HepG2 (cell line): ENCODE measurements around the gene SLC39A2. TPM values are rescaled to one million over a fixed set of nuclear protein-coding genes. Genes with fewer than 3 reads are reported as not detected.

ENCODE experiments used
- E2F5 ChIP-seq: sonication (generic); formaldehyde crosslinking; conservative IDR thresholded peaks from 2 replicates; pipeline ENCODE4 v1.4.0; 2020; ENCODE audit warnings: missing genetic modification reagents
- KMT2A ChIP-seq: sonication (generic); formaldehyde crosslinking; IDR thresholded peaks from 2 replicates; pipeline ENCODE4 v1.4.0; 2020; ENCODE audit warnings: missing genetic modification reagents
- LRRFIP1 ChIP-seq: sonication (generic); formaldehyde crosslinking; conservative IDR thresholded peaks from 2 replicates; pipeline ENCODE4 v1.4.0; 2020; ENCODE audit warnings: missing genetic modification reagents
- NAIF1 ChIP-seq: sonication (generic); formaldehyde crosslinking; IDR thresholded peaks from 2 replicates; pipeline ENCODE4 v1.5.0; 2020; ENCODE audit warnings: mild to moderate bottlenecking, missing genetic modification reagents, borderline replicate concordance
- RARG ChIP-seq: sonication (generic); formaldehyde crosslinking; IDR thresholded peaks from 2 replicates; pipeline ENCODE4 v1.4.0; 2020; ENCODE audit warnings: low read depth, mild to moderate bottlenecking, missing genetic modification reagents
- SAFB2 ChIP-seq: sonication (generic); formaldehyde crosslinking; IDR thresholded peaks from 2 replicates; pipeline ENCODE4 v1.5.1; 2020; ENCODE audit warnings: missing genetic modification reagents, low read depth, mild to moderate bottlenecking, borderline replicate concordance
- SMARCC2 ChIP-seq: fragments of 450-650 bp; IDR thresholded peaks from 2 replicates; pipeline ENCODE4 v1.6.1; 2017; ENCODE audit warnings: antibody characterized with exemption, mild to moderate bottlenecking
- TOPORS ChIP-seq: sonication (generic); formaldehyde crosslinking; IDR thresholded peaks from 2 replicates; pipeline ENCODE4 v1.8.0; 2023; ENCODE audit warnings: mild to moderate bottlenecking, missing genetic modification reagents
- USF2 ChIP-seq, 2 experiments: sonication (generic) in 1 of 2; formaldehyde crosslinking in 1 of 2; IDR thresholded peaks; 2 replicates each; pipeline versions ENCODE4 v1.5.1 to v1.6.1; 2011 to 2020; ENCODE audit warnings: borderline replicate concordance in 1 of 2, low read depth in 1 of 2, low read length in 1 of 2, mild to moderate bottlenecking in 1 of 2, missing genetic modification reagents in 1 of 2, moderate library complexity in 1 of 2
- ZBTB37 ChIP-seq: sonication (generic); formaldehyde crosslinking; IDR thresholded peaks from 2 replicates; pipeline ENCODE4 v1.4.0; 2020; ENCODE audit warnings: mild to moderate bottlenecking, missing genetic modification reagents
- ZHX1 ChIP-seq: sonication (generic); formaldehyde crosslinking; IDR thresholded peaks from 2 replicates; pipeline ENCODE4 v1.8.1; 2022; ENCODE audit warnings: low read depth, mild to moderate bottlenecking, missing genetic modification reagents
- ZNF280D ChIP-seq: sonication (generic); formaldehyde crosslinking; IDR thresholded peaks from 2 replicates; pipeline ENCODE4 v1.5.1; 2020; ENCODE audit warnings: mild to moderate bottlenecking, missing genetic modification reagents
- ZNF788 ChIP-seq: sonication (generic); formaldehyde crosslinking; IDR thresholded peaks from 2 replicates; pipeline ENCODE4 v1.5.0; 2020; ENCODE audit warnings: mild to moderate bottlenecking, missing genetic modification reagents, borderline replicate concordance
- polyA plus RNA-seq, 8 experiments: library from polyadenylated mRNA; depleted of rRNA in 3 of 8; stranded (reverse) in 7 of 8; unstranded in 1 of 8; fragments of >200 nt; fragmentation: Illumina TruSeq in 4 of 8; extraction: Trizol in 4 of 8; gene quantifications; 2 replicates each; pipeline versions ENCODE4 v1.2.1 to v1.2.3, GENCODE V29; 2011 to 2016; ENCODE audit warnings: low read depth in 4 of 8, missing spikeins in 1 of 8, mixed read lengths in 1 of 8; ENCODE audit not compliant: insufficient read depth in 1 of 8
- total RNA-seq, 5 experiments: library from RNA; depleted of rRNA; stranded (reverse); fragments of >200 nt; fragmentation: Illumina TruSeq; extraction: Trizol; gene quantifications; 2 replicates each; pipeline ENCODE4 v1.2.3, GENCODE V29; 2016; ENCODE audit warnings: low read depth in 1 of 5

SLC39A2 gene
- total and polyA plus RNA-seq, 2 of the 13 experiments (the other 11 are each of a cell fraction or from before 2014, with no cell fraction given): 0.08 to 0.11 TPM

- no peak for TF ChIP-seq ZNF280D (CRISPR knock-in tag)
- TF ChIP-seq KMT2A (CRISPR knock-in tag): no peak
- TF ChIP-seq USF2 (IDR thresholded peaks at IDR 0.05; ENCODE audit: low read depth, low read length): no peak
- TF ChIP-seq USF2 (CRISPR knock-in tag; IDR thresholded peaks at IDR 0.05; ENCODE audit: borderline replicate concordance): no peak
- TF ChIP-seq SAFB2 (CRISPR knock-in tag): no peak
- no peak for TF ChIP-seq NAIF1 (CRISPR knock-in tag)
- no peak for TF ChIP-seq TOPORS
- 0 out of 2 replicates have a peak, but pooled peaks have one; percentile 37 for TF ChIP-seq ZHX1
- TF ChIP-seq RARG: no peak
- TF ChIP-seq E2F5 (CRISPR knock-in tag): no peak
- TF ChIP-seq SMARCC2: no peak
- TF ChIP-seq ZBTB37: no peak
- TF ChIP-seq ZNF788 (CRISPR knock-in tag): peak; percentile 76
- no peak for TF ChIP-seq LRRFIP1 (CRISPR knock-in tag)
Observed at GRCh38 chr14:21014761-21015190, 15.7 kb downstream of the SLC39A2 start (continued).
